Caco-2 (cell line): Measurements from ENCODE around the gene ACSL1. TPM values are rescaled to one million over a fixed set of nuclear protein-coding genes. Genes with fewer than 3 reads are reported as not detected.

Experiments
- BruUV-seq: library from RNA; stranded (reverse); fragments of 400-500 nt; replicated peaks from 2 replicates; lab custom pipeline; 2021; lab: Mats Ljungman, UMichigan
- CTCF ChIA-PET: fragments of 300-600 bp; sonication (Branson Sonifier 250); formaldehyde crosslinking; loops from one replicate; lab custom pipeline; 2022; ENCODE audit warnings: antibody characterized with exemption; lab: Charles Lee
- POLR2A ChIA-PET: fragments of 300-600 bp; sonication (Branson Sonifier 250); formaldehyde crosslinking; loops from one replicate; lab custom pipeline; 2022; ENCODE audit warnings: antibody characterized with exemption; lab: Charles Lee
- DNase-seq, 2 experiments: peaks; one replicate each; pipeline versions ENCODE4 v3.0.0 to v3.0.0-alpha.2; 2020 to 2022
- H3K27me3 ChIP-seq: replicated peaks from 2 replicates; pipeline ENCODE4 v1.6.0; 2011; ENCODE audit warnings: low read length; ENCODE audit not compliant: control insufficient read depth, insufficient read depth
- H3K36me3 ChIP-seq: 2 replicates; pipeline ENCODE4 v1.5.1; 2011; ENCODE audit warnings: low read length; ENCODE audit not compliant: control insufficient read depth, insufficient read depth
- H3K4me1 ChIP-seq: fragments of 250-450 bp; sonication (Bioruptor Pico); 2 replicates; pipeline ENCODE4 v1.5.1; 2020; ENCODE audit warnings: mild to moderate bottlenecking
- H3K4me3 ChIP-seq: 2 replicates; pipeline ENCODE4 v1.5.1; 2011; ENCODE audit warnings: low read depth, mild to moderate bottlenecking, control low read depth, low read length
- H3K9me3 ChIP-seq: fragments of 250-450 bp; sonication (Bioruptor Pico); 2 replicates; pipeline ENCODE4 v1.5.1; 2020; ENCODE audit warnings: mild to moderate bottlenecking, moderate library complexity
- H3K27ac Mint-ChIP-seq: one replicate; pipeline ENCODE4 v1.8.0; 2022; ENCODE audit warnings: mixed read lengths; ENCODE audit not compliant: unreplicated experiment
- H3K27me3 Mint-ChIP-seq: one replicate; pipeline ENCODE4 v1.8.0; 2022; ENCODE audit warnings: mixed read lengths; ENCODE audit not compliant: insufficient read depth, unreplicated experiment
- H3K36me3 Mint-ChIP-seq: one replicate; pipeline ENCODE4 v1.8.0; 2022; ENCODE audit warnings: mild to moderate bottlenecking, mixed read lengths; ENCODE audit not compliant: insufficient read depth, unreplicated experiment
- H3K4me1 Mint-ChIP-seq: one replicate; pipeline ENCODE4 v1.8.0; 2022; ENCODE audit warnings: low read depth, mixed read lengths; ENCODE audit not compliant: unreplicated experiment
- H3K4me3 Mint-ChIP-seq: one replicate; pipeline ENCODE4 v1.8.0; 2022; ENCODE audit warnings: mild to moderate bottlenecking, moderate library complexity, mixed read lengths; ENCODE audit not compliant: unreplicated experiment
- H3K9me3 Mint-ChIP-seq: one replicate; pipeline ENCODE4 v1.8.0; 2022; ENCODE audit warnings: mixed read lengths; ENCODE audit not compliant: unreplicated experiment
- CTCF ChIP-seq, 2 experiments: fragments of 200-600 bp in 1 of 2; IDR thresholded peaks; 1 replicate in 1 of 2; 2 replicates in 1 of 2; pipeline versions ENCODE4 v1.5.1 to v1.8.0; 2011 to 2022; ENCODE audit warnings: antibody characterized with exemption in 1 of 2, control low read depth in 1 of 2, inconsistent platforms in 1 of 2, low read depth in 1 of 2, low read length in 1 of 2, mild to moderate bottlenecking in 1 of 2, moderate library complexity in 1 of 2; ENCODE audit not compliant: insufficient read depth in 1 of 2, severe bottlenecking in 1 of 2, unreplicated experiment in 1 of 2
- intact Hi-C: fragments of 100-400 bp; cut with micrococcal nuclease; formaldehyde crosslinking; loops from one replicate; pipeline ENCODE4 v1.10.0; 2022; ENCODE audit not compliant: unreplicated experiment
- total RNA-seq: library from RNA; stranded (reverse); gene quantifications from 2 replicates; pipeline ENCODE4 v1.2.3, GENCODE V29; 2022

The ACSL1 gene
- total RNA-seq, 1 experiment from 2014 or later: 100 TPM

DNA sequence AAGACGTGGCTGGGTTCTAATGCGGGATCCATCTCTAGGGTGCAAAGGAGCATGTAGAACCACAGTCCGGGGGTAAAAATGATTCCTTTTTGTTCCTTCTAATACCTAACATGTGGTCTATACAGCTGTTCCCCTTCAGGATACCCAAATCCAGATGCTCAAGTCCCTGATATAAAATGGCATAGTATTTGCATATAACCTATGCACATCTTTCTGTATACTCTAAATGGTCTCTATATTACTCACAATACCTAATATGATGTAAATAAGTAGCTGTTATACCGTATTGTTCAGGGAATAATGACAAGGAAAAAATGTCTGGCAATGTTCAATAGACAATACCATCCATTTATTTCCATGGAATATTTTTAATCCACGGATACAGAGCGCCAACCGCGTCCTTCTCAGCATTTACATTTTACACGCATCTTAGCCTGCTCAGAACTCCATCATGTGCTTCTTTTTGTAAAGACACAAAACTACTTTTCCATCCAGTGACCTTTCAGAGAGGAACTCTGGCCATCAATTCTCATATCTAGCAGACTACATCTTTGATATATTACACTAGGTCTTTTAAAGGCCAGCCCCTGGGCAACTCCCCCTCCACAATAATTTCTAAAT is 31.9 kb downstream of the ACSL1 start:
- H3K4me1 ChIP-seq: no peaks in the 10 kb centered on the region
- H3K27me3 ChIP-seq: no peaks in the 10 kb centered on the region
- TF ChIP-seq CTCF (IDR thresholded peaks at IDR 0.05; ENCODE audit: insufficient read depth in 1 of 2, low read depth in 1 of 2, low read length in 1 of 2, severe bottlenecking in 1 of 2, unreplicated experiment in 1 of 2): no peak
- no peaks in the 10 kb centered on the region for H3K9me3 ChIP-seq
- POLR2A ChIA-PET: no interaction called here
- Mint-ChIP-seq H3K4me1 (no peaks in the 10 kb centered on the region), H3K36me3 (peaks cover 31% of the 10 kb centered on the region), H3K27ac (no peak overlapping the region), H3K27me3 (no peaks in the 10 kb centered on the region), H3K4me3 (no peak overlapping the region), H3K9me3 (no peaks in the 10 kb centered on the region)
- no peaks in the 10 kb centered on the region for H3K36me3 ChIP-seq
- DNase-seq: no peak
- intact Hi-C loops: no loop called here
- no TSS peak for BruUV-seq
- H3K4me3 ChIP-seq: no peak overlapping the region
- CTCF ChIA-PET: interaction anchor here (0.7 kb wide), 1 partner anchor 41 kb away, joined by 4 read pairs; no protein-coding TSS in a partner anchor

DNA sequence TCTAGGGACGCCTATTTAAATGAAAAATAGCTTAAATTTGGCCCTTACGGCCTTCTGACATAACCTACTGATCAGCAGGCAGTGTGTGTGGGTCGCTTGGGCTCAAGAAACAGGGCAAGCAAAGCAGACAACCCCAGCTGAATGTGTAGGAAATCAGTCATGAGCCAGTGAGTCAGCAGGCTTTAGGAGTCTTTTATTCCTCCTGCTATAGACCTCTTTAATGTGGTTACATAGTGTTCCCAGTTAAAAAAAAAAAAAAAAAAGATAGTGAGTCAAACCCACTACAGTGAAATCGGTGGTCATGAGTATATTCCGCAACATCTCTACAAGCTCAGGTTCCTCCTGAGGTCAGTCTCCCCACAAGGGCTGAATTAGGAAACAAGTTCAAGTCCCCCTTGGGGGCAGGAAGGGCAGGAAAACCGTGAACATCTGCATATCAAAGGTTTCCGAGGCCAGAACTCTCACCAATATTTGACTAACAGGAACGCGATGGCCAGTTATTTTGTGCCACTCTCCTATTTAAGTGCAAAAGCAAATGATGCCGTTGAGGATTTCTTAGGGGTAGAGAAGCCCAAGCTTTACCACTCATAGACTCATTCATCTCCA is 32.7 kb downstream of the ACSL1 start:
- Mint-ChIP-seq H3K27ac (no peak overlapping the region), H3K36me3 (peaks cover 31% of the 10 kb centered on the region), H3K9me3 (no peaks in the 10 kb centered on the region), H3K4me3 (no peak overlapping the region), H3K27me3 (no peaks in the 10 kb centered on the region), H3K4me1 (no peaks in the 10 kb centered on the region)
- H3K4me1 ChIP-seq: no peaks in the 10 kb centered on the region
- CTCF ChIA-PET: interaction anchor here (0.7 to 1.1 kb wide), 2 partner anchors 40 to 144 kb away, joined by 3 to 4 read pairs; no protein-coding TSS in a partner anchor
- no peaks in the 10 kb centered on the region for H3K36me3 ChIP-seq
- no TSS peak for BruUV-seq
- DNase-seq: no peak
- no peaks in the 10 kb centered on the region for H3K27me3 ChIP-seq
- intact Hi-C loops: no loop called here
- POLR2A ChIA-PET: no interaction called here
- no peak overlapping the region for H3K4me3 ChIP-seq
- no peaks in the 10 kb centered on the region for H3K9me3 ChIP-seq
- no peak for TF ChIP-seq CTCF (IDR thresholded peaks at IDR 0.05; ENCODE audit: insufficient read depth in 1 of 2, low read depth in 1 of 2, low read length in 1 of 2, severe bottlenecking in 1 of 2, unreplicated experiment in 1 of 2)

DNA sequence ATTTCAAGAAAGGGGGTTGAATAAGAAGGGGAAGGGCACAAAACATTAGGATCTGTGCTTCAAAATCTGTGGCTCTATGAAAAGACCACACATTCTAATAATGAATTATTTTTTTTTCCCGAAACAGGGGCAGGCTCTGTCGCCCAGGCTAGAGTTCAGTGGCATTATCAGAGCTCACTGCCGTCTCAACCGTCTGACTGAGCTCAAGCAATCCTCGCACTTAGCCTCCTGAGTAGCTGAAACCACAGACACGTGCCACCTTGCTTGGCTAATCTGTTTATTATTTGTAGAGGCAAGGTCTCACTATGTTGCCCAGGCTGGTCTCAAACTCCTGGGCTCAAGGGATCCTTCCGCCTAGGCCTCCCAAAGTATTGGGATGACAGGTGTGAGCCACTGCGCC is 33.4 kb downstream of the ACSL1 start:
- ChIA-PET CTCF (interaction anchor here (0.7 to 1.1 kb wide), 2 partner anchors 129 to 145 kb away, joined by 3 read pairs; no protein-coding TSS in a partner anchor), POLR2A (no interaction called here)
- Histone ChIP-seq H3K36me3 (no peaks in the 10 kb centered on the region), H3K9me3 (no peaks in the 10 kb centered on the region), H3K4me3 (no peak overlapping the region), H3K4me1 (no peaks in the 10 kb centered on the region), H3K27me3 (no peaks in the 10 kb centered on the region)
- no TSS peak for BruUV-seq
- no peak for TF ChIP-seq CTCF (IDR thresholded peaks at IDR 0.05; ENCODE audit: insufficient read depth in 1 of 2, low read depth in 1 of 2, low read length in 1 of 2, severe bottlenecking in 1 of 2, unreplicated experiment in 1 of 2)
- no peak overlapping the region for H3K27ac Mint-ChIP-seq
- H3K4me3 Mint-ChIP-seq: no peak overlapping the region
- no peaks in the 10 kb centered on the region for H3K4me1 Mint-ChIP-seq
- no peaks in the 10 kb centered on the region for H3K27me3 Mint-ChIP-seq
- DNase-seq: no peak
- peaks cover 33% of the 10 kb centered on the region for H3K36me3 Mint-ChIP-seq
- intact Hi-C loops: no loop called here
- H3K9me3 Mint-ChIP-seq: no peaks in the 10 kb centered on the region
